Measurements from ENCODE around the gene ATP5F1E.

- no peak for TF ChIP-seq CTCF (IDR thresholded peaks at IDR 0.05)
- no peak for TF ChIP-seq POLR2A (IDR thresholded peaks at IDR 0.05)
Measured at GRCh38 chr20:59047938-59048680, 16.0 kb upstream of the ATP5F1E start.
